Measurements from ENCODE around the gene ZNF530.

DNA sequence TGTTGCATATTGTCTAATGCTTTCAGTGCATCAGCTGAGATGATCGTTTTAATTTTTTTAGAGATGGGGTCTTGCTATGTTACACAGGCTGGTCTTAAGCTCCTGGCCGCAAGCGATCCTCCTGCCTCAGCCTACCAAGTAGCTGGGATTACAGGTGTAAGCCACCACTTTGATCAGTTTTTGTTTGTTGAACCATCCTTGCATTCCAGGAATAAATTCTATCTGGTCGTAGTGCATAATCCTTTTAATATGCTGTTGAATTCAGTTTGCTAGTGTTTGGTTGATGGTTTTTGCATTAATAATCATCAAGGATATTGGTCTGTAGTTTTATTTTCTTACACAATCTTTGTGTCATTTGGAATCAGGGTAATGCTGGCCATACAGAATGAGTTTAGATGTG, 37.7 kb downstream of the ZNF530 start:
- TF ChIP-seq, protein P1, sequence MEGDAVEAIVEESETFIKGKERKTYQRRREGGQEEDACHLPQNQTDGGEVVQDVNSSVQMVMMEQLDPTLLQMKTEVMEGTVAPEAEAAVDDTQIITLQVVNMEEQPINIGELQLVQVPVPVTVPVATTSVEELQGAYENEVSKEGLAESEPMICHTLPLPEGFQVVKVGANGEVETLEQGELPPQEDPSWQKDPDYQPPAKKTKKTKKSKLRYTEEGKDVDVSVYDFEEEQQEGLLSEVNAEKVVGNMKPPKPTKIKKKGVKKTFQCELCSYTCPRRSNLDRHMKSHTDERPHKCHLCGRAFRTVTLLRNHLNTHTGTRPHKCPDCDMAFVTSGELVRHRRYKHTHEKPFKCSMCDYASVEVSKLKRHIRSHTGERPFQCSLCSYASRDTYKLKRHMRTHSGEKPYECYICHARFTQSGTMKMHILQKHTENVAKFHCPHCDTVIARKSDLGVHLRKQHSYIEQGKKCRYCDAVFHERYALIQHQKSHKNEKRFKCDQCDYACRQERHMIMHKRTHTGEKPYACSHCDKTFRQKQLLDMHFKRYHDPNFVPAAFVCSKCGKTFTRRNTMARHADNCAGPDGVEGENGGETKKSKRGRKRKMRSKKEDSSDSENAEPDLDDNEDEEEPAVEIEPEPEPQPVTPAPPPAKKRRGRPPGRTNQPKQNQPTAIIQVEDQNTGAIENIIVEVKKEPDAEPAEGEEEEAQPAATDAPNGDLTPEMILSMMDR (IDR thresholded peaks at IDR 0.05), result no peak
- no peak for TF ChIP-seq EP300 (IDR thresholded peaks at IDR 0.05)

Data from ovary (tissue), 3 donors.